ENCODE results near the gene MSH3. TPM values are rescaled to one million over a fixed set of nuclear protein-coding genes. Genes with fewer than 3 reads are reported as not detected.

The MSH3 gene
- total RNA-seq, 1 donor from 2014 or later = 11.0 TPM

DNA sequence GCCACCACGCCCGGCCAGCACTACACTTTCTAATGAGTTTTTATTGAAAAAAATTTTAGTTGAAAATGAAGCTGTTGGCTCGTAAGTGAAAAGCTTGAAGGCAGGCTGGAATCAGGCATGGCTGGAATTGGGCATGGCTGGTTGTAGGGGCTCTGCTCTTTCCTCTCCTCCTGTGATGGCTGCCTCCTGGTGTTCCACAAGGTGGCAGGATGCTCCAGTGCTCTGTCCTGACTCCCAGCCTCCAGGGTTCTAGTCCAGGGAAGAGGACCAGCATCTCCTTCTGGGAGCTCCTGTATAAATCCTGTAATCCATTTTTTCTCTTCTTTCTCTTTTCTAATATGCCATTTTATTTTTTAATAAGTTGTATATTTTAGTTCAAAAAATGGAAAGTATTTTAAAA, 57.5 kb downstream of the MSH3 start:
- H3K27me3 ChIP-seq (ENCODE audit: low read depth) = no peaks in the 10 kb centered on the region
- H3K4me1 ChIP-seq = peaks cover 9% of the 10 kb centered on the region
- peaks cover 15% of the 10 kb centered on the region for H3K36me3 ChIP-seq
- H3K27ac ChIP-seq (replicated peaks) = no peak overlapping the region
- TF ChIP-seq, protein P1, sequence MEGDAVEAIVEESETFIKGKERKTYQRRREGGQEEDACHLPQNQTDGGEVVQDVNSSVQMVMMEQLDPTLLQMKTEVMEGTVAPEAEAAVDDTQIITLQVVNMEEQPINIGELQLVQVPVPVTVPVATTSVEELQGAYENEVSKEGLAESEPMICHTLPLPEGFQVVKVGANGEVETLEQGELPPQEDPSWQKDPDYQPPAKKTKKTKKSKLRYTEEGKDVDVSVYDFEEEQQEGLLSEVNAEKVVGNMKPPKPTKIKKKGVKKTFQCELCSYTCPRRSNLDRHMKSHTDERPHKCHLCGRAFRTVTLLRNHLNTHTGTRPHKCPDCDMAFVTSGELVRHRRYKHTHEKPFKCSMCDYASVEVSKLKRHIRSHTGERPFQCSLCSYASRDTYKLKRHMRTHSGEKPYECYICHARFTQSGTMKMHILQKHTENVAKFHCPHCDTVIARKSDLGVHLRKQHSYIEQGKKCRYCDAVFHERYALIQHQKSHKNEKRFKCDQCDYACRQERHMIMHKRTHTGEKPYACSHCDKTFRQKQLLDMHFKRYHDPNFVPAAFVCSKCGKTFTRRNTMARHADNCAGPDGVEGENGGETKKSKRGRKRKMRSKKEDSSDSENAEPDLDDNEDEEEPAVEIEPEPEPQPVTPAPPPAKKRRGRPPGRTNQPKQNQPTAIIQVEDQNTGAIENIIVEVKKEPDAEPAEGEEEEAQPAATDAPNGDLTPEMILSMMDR (IDR thresholded peaks at IDR 0.05; ENCODE audit: borderline replicate concordance) = no peak
- intact Hi-C loops (cut with micrococcal nuclease) = no loop called here
- no peaks in the 10 kb centered on the region for H3K9me3 ChIP-seq (replicated peaks)
- DNase-seq = no peak
- H3K4me3 ChIP-seq = no peak overlapping the region

DNA sequence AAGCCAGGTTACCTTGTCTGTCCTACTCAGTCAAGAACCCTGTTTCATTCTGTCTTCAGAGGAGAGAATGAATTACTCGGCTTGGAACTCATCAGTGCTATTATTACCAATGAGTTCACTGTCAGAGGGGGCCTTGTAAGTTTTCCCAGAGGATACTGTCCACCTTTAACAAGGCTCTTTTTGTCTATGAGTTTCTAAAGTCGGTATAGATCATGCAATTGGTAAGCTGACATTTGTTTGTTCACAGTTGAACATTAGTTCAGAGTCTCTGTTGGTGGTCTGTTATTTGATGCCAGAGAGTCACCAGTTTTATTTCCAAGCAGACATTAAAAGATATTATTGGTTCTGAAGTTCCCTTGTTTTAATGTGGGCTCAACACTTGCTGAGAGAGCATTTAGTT, 58.5 kb downstream of the MSH3 start:
- Histone ChIP-seq H3K4me1 (peaks cover 1% of the 10 kb centered on the region), H3K36me3 (peaks cover 15% of the 10 kb centered on the region), H3K27ac (replicated peaks) (no peak overlapping the region), H3K9me3 (replicated peaks) (no peaks in the 10 kb centered on the region), H3K27me3 (ENCODE audit: low read depth) (no peaks in the 10 kb centered on the region), H3K4me3 (no peak overlapping the region)
- no peak for DNase-seq
- intact Hi-C loops (cut with micrococcal nuclease) = no loop called here
- TF ChIP-seq, protein P1 (IDR thresholded peaks at IDR 0.05; ENCODE audit: borderline replicate concordance) = no peak

GRCh38 chr5:80713631-80714030, 59.2 kb downstream of the MSH3 start:
- Histone ChIP-seq H3K27me3 (ENCODE audit: low read depth) (no peaks in the 10 kb centered on the region), H3K4me1 (no peaks in the 10 kb centered on the region), H3K27ac (replicated peaks) (no peak overlapping the region), H3K36me3 (peaks cover 12% of the 10 kb centered on the region), H3K4me3 (no peak overlapping the region), H3K9me3 (replicated peaks) (no peaks in the 10 kb centered on the region)
- DNase-seq = no peak
- intact Hi-C loops (cut with micrococcal nuclease) = no loop called here
- TF ChIP-seq, protein P1 (IDR thresholded peaks at IDR 0.05; ENCODE audit: borderline replicate concordance) = no peak

DNA sequence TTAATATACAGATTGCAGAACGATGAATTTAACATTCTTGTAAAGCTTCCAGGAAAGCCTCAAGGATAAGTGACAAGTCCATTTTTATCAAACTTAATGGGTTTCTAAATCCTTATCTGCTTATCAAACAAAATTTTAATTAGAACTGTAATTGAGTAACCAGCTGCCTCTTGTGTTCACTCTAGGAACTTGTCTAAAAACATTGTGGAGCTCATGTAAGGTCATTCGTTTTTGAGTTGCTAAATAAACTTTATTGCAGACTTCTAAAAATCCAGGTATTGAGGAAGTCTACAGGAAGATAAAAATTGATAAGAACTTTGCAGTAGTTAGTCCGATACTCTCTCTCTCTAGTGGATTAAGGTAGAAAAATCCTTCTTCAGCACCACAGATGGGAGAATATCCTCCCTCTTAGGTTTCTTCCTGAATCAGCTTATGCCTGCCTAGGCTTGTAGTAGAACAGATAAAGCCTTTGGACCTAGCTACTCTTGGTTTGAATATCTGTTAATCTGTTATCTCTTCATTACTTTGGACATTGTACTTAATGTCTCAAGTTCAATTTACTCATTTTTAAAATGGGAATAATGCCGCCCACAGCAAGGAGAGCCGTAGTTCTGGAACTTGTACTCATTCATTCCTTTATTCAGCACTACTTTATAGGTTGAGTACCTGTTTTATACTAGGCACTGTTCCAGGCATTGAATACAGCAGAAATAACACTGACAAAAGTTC, 60.3 kb downstream of the MSH3 start:
- peaks cover 1% of the 10 kb centered on the region for H3K9me3 ChIP-seq (replicated peaks)
- no peak overlapping the region for H3K4me3 ChIP-seq
- intact Hi-C loops (cut with micrococcal nuclease) = no loop called here
- H3K36me3 ChIP-seq = peaks cover 21% of the 10 kb centered on the region
- no peaks in the 10 kb centered on the region for H3K4me1 ChIP-seq
- no peak overlapping the region for H3K27ac ChIP-seq (replicated peaks)
- no peaks in the 10 kb centered on the region for H3K27me3 ChIP-seq (ENCODE audit: low read depth)
- TF ChIP-seq, protein P1 (IDR thresholded peaks at IDR 0.05; ENCODE audit: borderline replicate concordance) = no peak
- DNase-seq = no peak

DNA sequence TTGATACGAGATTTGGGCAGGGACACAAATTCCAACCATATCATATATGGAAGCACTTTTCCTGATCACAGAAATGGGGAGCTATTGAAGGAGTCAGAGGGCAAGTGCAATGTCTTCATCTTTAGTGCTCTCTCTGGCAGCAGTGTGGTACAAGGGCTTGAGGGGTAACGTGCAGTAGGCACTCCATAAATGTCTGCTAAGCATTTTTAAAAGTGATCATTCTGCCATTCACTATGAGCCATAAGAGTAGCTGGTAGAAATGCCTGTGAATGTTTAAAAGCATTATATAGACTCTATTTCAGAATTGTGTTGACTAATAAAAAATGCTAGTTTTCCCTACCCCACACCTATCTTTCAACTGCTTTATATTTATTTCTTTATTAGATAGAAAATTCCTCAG, 61.4 kb downstream of the MSH3 start:
- intact Hi-C loops (cut with micrococcal nuclease) = no loop called here
- H3K9me3 ChIP-seq (replicated peaks) = peaks cover 8% of the 10 kb centered on the region
- no peak overlapping the region for H3K4me3 ChIP-seq
- TF ChIP-seq, protein P1 (IDR thresholded peaks at IDR 0.05; ENCODE audit: borderline replicate concordance) = no peak
- no peaks in the 10 kb centered on the region for H3K4me1 ChIP-seq
- H3K36me3 ChIP-seq = peaks cover 21% of the 10 kb centered on the region
- H3K27ac ChIP-seq (replicated peaks) = no peak overlapping the region
- no peaks in the 10 kb centered on the region for H3K27me3 ChIP-seq (ENCODE audit: low read depth)
- no peak for DNase-seq
